Panc1 (cell line): ENCODE measurements around the gene ZNF451.

Experiments
- POLR2AphosphoS5 ChIP-seq: IDR thresholded peaks from 2 replicates; pipeline ENCODE4 v1.6.1; 2012; ENCODE audit warnings: mild to moderate bottlenecking, low read depth, low read length, moderate library complexity
- TCF7L2 ChIP-seq: IDR thresholded peaks from 2 replicates; pipeline ENCODE4 v1.6.1; 2011; ENCODE audit warnings: mild to moderate bottlenecking, low read depth, low read length, inconsistent platforms
- TF ChIP-seq, protein P1 (sequence below): fragments of 450-650 bp; IDR thresholded peaks from 2 replicates; pipeline ENCODE4 v1.5.1; 2017; ENCODE audit warnings: mild to moderate bottlenecking
- TF ChIP-seq, protein P2 (sequence below), 2 experiments: IDR thresholded peaks; 2 replicates each; pipeline ENCODE4 v1.6.1; 2011 to 2012; ENCODE audit warnings: low read depth in 2 of 2, control low read depth in 1 of 2, low read length in 1 of 2, mild to moderate bottlenecking in 1 of 2, moderate library complexity in 1 of 2; ENCODE audit not compliant: insufficient read depth in 1 of 2

DNA sequence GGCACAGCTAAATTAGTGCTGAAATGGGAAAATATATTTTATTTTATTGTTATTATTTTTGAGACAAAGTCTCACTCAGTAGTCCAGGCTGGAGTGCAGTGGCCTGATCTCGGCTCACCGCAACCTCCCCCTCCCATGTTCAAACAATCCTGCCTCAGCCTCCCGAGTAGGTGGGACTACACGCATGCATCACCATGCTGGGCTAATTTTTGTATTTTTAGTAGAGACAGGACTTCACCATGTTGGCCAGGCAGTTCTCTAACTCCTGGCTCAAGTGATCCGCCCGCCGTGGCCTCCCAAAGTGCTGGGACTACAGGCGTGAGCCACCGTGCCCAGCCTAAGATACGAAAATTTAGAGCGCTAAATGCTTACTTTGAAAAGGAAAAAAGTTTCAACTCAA, 127.3 kb downstream of the ZNF451 start:
- TF ChIP-seq, protein P1, sequence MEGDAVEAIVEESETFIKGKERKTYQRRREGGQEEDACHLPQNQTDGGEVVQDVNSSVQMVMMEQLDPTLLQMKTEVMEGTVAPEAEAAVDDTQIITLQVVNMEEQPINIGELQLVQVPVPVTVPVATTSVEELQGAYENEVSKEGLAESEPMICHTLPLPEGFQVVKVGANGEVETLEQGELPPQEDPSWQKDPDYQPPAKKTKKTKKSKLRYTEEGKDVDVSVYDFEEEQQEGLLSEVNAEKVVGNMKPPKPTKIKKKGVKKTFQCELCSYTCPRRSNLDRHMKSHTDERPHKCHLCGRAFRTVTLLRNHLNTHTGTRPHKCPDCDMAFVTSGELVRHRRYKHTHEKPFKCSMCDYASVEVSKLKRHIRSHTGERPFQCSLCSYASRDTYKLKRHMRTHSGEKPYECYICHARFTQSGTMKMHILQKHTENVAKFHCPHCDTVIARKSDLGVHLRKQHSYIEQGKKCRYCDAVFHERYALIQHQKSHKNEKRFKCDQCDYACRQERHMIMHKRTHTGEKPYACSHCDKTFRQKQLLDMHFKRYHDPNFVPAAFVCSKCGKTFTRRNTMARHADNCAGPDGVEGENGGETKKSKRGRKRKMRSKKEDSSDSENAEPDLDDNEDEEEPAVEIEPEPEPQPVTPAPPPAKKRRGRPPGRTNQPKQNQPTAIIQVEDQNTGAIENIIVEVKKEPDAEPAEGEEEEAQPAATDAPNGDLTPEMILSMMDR: no peak
- TF ChIP-seq, protein P2, sequence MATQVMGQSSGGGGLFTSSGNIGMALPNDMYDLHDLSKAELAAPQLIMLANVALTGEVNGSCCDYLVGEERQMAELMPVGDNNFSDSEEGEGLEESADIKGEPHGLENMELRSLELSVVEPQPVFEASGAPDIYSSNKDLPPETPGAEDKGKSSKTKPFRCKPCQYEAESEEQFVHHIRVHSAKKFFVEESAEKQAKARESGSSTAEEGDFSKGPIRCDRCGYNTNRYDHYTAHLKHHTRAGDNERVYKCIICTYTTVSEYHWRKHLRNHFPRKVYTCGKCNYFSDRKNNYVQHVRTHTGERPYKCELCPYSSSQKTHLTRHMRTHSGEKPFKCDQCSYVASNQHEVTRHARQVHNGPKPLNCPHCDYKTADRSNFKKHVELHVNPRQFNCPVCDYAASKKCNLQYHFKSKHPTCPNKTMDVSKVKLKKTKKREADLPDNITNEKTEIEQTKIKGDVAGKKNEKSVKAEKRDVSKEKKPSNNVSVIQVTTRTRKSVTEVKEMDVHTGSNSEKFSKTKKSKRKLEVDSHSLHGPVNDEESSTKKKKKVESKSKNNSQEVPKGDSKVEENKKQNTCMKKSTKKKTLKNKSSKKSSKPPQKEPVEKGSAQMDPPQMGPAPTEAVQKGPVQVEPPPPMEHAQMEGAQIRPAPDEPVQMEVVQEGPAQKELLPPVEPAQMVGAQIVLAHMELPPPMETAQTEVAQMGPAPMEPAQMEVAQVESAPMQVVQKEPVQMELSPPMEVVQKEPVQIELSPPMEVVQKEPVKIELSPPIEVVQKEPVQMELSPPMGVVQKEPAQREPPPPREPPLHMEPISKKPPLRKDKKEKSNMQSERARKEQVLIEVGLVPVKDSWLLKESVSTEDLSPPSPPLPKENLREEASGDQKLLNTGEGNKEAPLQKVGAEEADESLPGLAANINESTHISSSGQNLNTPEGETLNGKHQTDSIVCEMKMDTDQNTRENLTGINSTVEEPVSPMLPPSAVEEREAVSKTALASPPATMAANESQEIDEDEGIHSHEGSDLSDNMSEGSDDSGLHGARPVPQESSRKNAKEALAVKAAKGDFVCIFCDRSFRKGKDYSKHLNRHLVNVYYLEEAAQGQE (IDR thresholded peaks at IDR 0.05; ENCODE audit: insufficient read depth in 1 of 2, low read depth in 2 of 2, low read length in 1 of 2): no peak
- TF ChIP-seq POLR2AphosphoS5 (no peak), TCF7L2 (no peak)
